SU-DHL-6 (cell line): Measurements from ENCODE around the gene CACTIN.

ENCODE experiments used
- EZH2phosphoT487 ChIP-seq: fragments of 200-600 bp; sonication (generic), shearing (Covaris generic); conservative IDR thresholded peaks from 2 replicates; pipeline ENCODE4 v1.6.1; 2018; ENCODE audit warnings: mild to moderate bottlenecking, antibody characterized with exemption, low read length, moderate library complexity, mixed read lengths
- TF ChIP-seq, protein P1 (sequence below): fragments of 200-600 bp; sonication (generic); IDR thresholded peaks from one replicate; pipeline ENCODE4 v1.5.1; 2017; ENCODE audit warnings: antibody characterized with exemption, mild to moderate bottlenecking, low read length, moderate library complexity; ENCODE audit not compliant: insufficient read depth, poor library complexity, severe bottlenecking

DNA sequence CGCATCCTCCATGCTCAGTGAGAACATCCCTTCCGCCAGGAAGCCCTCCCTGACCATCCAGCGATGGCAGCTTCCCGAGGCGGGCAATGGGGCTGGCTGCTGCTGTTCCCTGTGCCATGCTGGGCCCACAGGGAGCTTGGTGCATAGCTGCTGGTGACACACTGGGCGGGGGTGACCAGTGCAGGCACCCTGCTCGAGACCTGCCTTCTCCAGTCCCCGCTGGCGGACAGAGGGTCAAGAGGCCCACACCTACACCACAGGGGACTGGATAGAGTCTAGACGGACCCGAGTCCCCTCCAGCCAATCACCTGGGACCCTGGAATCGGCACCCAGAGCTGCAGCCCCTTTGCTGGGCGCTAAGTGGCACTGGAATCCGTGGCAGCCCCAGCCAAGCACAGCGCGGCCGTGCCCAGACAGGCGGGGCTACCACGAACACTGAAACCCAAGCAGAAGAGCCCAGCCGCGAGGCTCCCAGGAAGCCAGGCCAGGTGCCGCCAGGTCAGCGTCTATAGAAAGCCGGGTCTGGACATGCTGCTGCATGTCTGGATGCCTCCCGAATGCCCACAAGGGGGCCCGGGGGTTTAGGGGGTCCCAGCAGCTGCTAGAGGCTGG lies 11.0 kb downstream of the CACTIN start:
- TF ChIP-seq, protein P1, sequence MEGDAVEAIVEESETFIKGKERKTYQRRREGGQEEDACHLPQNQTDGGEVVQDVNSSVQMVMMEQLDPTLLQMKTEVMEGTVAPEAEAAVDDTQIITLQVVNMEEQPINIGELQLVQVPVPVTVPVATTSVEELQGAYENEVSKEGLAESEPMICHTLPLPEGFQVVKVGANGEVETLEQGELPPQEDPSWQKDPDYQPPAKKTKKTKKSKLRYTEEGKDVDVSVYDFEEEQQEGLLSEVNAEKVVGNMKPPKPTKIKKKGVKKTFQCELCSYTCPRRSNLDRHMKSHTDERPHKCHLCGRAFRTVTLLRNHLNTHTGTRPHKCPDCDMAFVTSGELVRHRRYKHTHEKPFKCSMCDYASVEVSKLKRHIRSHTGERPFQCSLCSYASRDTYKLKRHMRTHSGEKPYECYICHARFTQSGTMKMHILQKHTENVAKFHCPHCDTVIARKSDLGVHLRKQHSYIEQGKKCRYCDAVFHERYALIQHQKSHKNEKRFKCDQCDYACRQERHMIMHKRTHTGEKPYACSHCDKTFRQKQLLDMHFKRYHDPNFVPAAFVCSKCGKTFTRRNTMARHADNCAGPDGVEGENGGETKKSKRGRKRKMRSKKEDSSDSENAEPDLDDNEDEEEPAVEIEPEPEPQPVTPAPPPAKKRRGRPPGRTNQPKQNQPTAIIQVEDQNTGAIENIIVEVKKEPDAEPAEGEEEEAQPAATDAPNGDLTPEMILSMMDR = no peak
- TF ChIP-seq EZH2phosphoT487 = no peak
